ENCODE measurements around the gene PRKD2. TPM values are rescaled to one million over a fixed set of nuclear protein-coding genes. Genes with fewer than 3 reads are reported as not detected.

The PRKD2 gene
- total and polyA plus RNA-seq, 2 of the 8 experiments (the other 6 are each of a cell fraction or from before 2014, with no cell fraction given), result 24.4 to 63.8 TPM

DNA sequence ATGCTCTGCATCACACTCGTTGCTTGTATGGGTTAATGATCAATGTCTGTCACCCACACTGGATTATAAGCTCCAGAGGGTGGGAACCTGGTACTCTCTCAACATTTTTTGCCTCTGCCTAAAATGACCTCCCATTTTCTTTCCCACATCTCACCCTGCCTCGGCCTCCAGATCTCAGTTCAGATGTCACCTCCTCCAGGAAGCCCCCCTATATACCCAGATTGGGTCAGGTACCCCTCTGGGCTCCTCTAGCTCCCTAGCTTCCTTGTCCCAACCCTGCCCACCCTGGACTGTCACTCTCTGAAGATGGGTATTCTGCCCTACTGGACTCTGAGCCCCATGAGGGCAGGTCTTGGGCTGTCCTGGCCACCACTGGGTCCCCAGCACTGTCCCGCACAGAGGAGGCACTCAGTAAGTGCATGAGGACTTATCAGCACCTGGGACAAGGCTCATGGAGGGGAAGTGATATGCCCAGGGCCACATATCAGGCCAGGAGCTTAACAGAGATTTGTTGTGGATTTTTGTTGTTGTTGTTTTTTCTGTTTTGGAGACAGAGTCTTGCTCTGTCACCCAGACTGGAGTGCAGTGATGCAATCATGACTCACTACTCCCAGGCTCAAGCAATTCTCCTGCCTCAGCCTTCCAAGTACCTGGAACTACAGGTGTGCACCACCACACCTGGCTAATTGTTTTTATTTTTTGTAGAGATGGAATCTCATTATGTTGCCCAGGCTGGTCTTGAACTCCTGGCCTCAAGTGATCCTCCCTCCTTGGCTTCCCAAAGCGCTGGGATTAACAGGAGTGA lies 23.8 kb downstream of the PRKD2 start:
- Histone ChIP-seq H3K4ac (replicated peaks; ENCODE audit: insufficient read length, low read depth, low read length) (no peak overlapping the region), H2BK5ac (ENCODE audit: low read depth, low read length) (no peak overlapping the region), H3K9me3 (ENCODE audit: insufficient read depth in 2 of 2, low read depth in 1 of 2, low read length in 1 of 2) (no peaks in the 10 kb centered on the region), H4K8ac (ENCODE audit: extremely low read depth, insufficient read depth, low read length) (no peak overlapping the region), H2BK20ac (ENCODE audit: low read length) (no peak overlapping the region), H3K18ac (ENCODE audit: extremely low read depth, low read length) (no peak overlapping the region), H2AFZ (ENCODE audit: low read length) (no peak overlapping the region), H2BK12ac (ENCODE audit: low read depth, low read length) (no peak overlapping the region), H3K14ac (ENCODE audit: insufficient read length) (no peak overlapping the region), H3K4me1 (replicated peaks in 1 of 4; ENCODE audit: control insufficient read depth in 3 of 4, insufficient read depth in 4 of 4, low read length in 3 of 4) (peaks cover 0 to 8% (median 6%) of the 10 kb centered on the region in 4 experiments; a peak in 6 of 7 replicates), H2BK120ac (replicated peaks; ENCODE audit: low read depth, low read length) (no peak overlapping the region), H4K20me1 (replicated peaks in 1 of 2; ENCODE audit: control insufficient read depth in 1 of 2, insufficient read depth in 2 of 2, low read length in 2 of 2) (peaks cover 8 to 9% of the 10 kb centered on the region in 2 experiments), H3K56ac (replicated peaks; ENCODE audit: insufficient read length, low read depth, low read length) (no peak overlapping the region), H4K5ac (ENCODE audit: insufficient read length, low read depth, low read length) (no peak overlapping the region), H3K4me2 (ENCODE audit: insufficient read depth in 1 of 2, low read depth in 2 of 2, low read length in 2 of 2) (no peak overlapping the region), H3K79me1 (ENCODE audit: low read depth, low read length) (peaks cover 2% of the 10 kb centered on the region), H3K23me2 (ENCODE audit: low read depth, low read length) (peaks cover 3% of the 10 kb centered on the region), H3K9ac (replicated peaks in 1 of 4; ENCODE audit: extremely low read depth in 1 of 4, low read depth in 3 of 4, low read length in 3 of 4) (no peak overlapping the region), H2AK5ac (ENCODE audit: low read depth, low read length) (no peak overlapping the region), H3K36me3 (ENCODE audit: control insufficient read depth in 2 of 4, insufficient read depth in 4 of 4, low read length in 3 of 4) (peaks cover 37 to 74% (median 63%) of the 10 kb centered on the region in 4 experiments), H3K23ac (ENCODE audit: insufficient read length) (no peak overlapping the region), H3K27me3 (replicated peaks in 1 of 4; ENCODE audit: control insufficient read depth in 3 of 4, extremely low read depth in 1 of 4, insufficient read depth in 3 of 4, low read length in 3 of 4) (no peaks in the 10 kb centered on the region), H3K4me3 (ENCODE audit: extremely low read depth in 1 of 4, insufficient read depth in 2 of 4, low read depth in 3 of 4, low read length in 4 of 4) (no peak overlapping the region), H3K79me2 (ENCODE audit: control insufficient read depth in 1 of 2, insufficient read depth in 2 of 2, low read length in 2 of 2) (no peaks in the 10 kb centered on the region), H3K27ac (ENCODE audit: low read depth, low read length) (no peak overlapping the region), H2BK15ac (ENCODE audit: low read length) (no peak overlapping the region), H4K91ac (replicated peaks; ENCODE audit: insufficient read length, low read length) (no peak overlapping the region)
- CTCF ChIA-PET (ENCODE audit: partially characterized antibody), result interaction anchor here (0.5 to 1.0 kb wide), 3 partner anchors 10 to 232 kb away, joined by 3 to 4 read pairs (median 3); no protein-coding TSS in a partner anchor
- DNase-seq (ENCODE audit: low read depth in 1 of 2, low spot score in 2 of 2) (no peak), FAIRE-seq (no peak)
- WGBS, 2 experiments (ENCODE audit: extremely low coverage in 1 of 2, insufficient coverage in 1 of 2, insufficient read length in 1 of 2, insufficient replicate concordance in 2 of 2, low coverage in 1 of 2, low lambda C conversion rate in 2 of 2, missing lambda C conversion rate in 1 of 2), result 92% methylated on average over 4 of the region's 4 CpGs; no CpG with 5 or more reads in 1 of the 2 experiments
- no peak for TF ChIP-seq SP2 (IDR thresholded peaks at IDR 0.05; ENCODE audit: low read length)
- TF ChIP-seq RAD21 (IDR thresholded peaks at IDR 0.05 in 1 of 2, conservative IDR thresholded peaks at IDR 0.05 in 1 of 2; ENCODE audit: low read depth in 2 of 2, low read length in 2 of 2), result no peak
- no peak for TF ChIP-seq JUND (IDR thresholded peaks at IDR 0.05; ENCODE audit: low read length)
- TF ChIP-seq ZNF274 (IDR thresholded peaks at IDR 0.05; ENCODE audit: borderline replicate concordance, extremely low read depth, low read length), result no peak
- no peak for TF ChIP-seq GTF2F1 (IDR thresholded peaks at IDR 0.05; ENCODE audit: borderline replicate concordance, low read depth, low read length)
- TF ChIP-seq RBBP5 (IDR thresholded peaks at IDR 0.05; ENCODE audit: borderline replicate concordance, low read depth, low read length), result no peak
- TF ChIP-seq USF2 (IDR thresholded peaks at IDR 0.05; ENCODE audit: low read length), result no peak
- TF ChIP-seq CHD1 (IDR thresholded peaks at IDR 0.05; ENCODE audit: low read depth, low read length), result no peak
- no peak for TF ChIP-seq CBX5 (IDR thresholded peaks at IDR 0.05; ENCODE audit: low read depth, low read length)
- POLR2A ChIA-PET (ENCODE audit: partially characterized antibody), result interaction anchor here (1.6 kb wide), 1 partner anchor 61 kb away, joined by 3 read pairs; no protein-coding TSS in a partner anchor

Measured in H1 (cell line).